DMS114 treated with DMSO at 0.1 percent for 48 hours (cell line): ENCODE results near the gene VPS26C.

Source experiments
- DNase-seq: peaks from one replicate; lab custom pipeline; 2025; ENCODE audit not compliant: unreplicated experiment; lab: John Stamatoyannopoulos, UW

The VPS26C gene

GRCh38 chr21:37266515-37267221, 466 bp downstream of the VPS26C start:
- no peak for DNase-seq

GRCh38 chr21:37264808-37265207, 2.3 kb downstream of the VPS26C start:
- DNase-seq: no peak

DNA sequence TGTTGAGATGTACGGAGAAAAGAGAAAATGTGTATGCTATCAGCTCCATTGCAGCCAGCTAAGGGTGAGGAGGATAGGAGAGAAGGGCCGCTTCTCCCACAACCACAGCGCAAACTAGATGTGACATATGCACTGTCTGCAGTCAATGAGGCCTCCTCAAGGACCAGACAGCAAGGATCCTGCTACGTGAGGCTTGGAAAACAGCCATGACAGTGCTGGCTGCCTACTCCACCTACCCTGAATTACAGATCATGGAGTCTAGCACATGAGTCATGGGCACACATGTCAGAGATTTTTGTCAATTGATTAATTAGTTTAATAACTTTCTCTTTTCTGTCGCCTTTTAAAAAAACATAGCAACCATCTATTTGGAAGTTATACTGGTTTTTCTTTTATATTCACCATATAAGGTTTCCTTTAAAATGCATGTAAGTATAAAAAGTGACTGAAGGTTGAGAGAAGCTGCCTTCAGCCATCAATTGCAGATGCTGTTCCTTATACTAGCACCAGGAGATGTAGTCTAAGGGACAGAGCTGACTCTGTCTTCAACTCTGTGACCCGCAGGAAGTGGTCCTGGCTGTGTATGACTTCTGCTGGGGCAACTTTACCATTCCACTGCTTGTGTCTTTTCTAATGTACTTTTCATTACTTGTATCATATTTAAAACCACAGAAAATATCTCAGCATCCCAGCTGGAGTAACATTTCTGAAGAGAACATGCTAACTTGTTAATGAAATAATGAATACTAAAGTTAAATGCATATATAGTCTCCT, 3.1 kb downstream of the VPS26C start:
- DNase-seq: no peak

- no peak for DNase-seq
Measured at GRCh38 chr21:37259426-37259825, 7.7 kb downstream of the VPS26C start.

GRCh38 chr21:37257967-37258877, 8.9 kb downstream of the VPS26C start:
- DNase-seq: peak; percentile 66

DNA sequence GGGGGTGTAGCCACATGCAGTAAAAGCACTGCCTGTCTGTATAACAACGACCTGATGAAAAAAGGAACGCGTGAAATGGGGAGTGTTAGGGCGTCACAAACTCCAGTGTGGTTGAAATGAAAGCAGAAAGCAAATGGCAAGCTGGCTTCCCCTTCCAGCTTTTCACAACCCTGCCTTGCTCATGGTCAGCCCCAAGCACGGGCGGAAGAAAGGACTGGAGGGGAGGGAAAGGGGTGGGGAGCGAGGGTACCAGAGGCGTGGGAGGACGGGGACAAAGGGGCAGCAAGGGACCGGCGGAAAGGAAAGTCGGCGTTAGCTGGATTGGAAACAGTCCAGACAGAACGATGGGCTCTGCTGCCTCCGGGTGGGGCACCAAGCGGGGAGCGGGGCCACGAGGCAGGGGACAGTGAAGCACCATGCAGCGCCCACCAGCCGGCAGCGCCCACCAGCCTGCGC, 9.6 kb downstream of the VPS26C start:
- peak; percentile 57 for DNase-seq

DNA sequence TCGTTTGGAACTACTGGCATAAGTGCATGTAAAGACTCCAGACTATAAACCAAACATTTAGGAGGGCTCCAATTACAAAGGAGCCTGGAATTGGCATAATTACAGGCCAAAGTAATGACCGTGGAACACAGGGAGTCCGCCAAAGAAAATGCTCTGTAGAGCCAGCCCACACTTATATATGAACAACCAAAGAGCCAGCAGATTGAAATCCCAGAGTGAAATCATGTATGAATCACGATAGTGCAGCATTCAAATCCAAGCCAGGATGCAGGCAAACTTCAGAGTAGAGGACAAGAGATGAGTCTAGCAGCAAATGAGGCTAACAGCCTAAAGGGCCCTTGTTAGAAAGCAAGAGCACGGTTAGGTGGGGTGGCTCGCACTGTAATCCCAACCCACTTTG, 13.1 kb downstream of the VPS26C start:
- DNase-seq: no peak

DNA sequence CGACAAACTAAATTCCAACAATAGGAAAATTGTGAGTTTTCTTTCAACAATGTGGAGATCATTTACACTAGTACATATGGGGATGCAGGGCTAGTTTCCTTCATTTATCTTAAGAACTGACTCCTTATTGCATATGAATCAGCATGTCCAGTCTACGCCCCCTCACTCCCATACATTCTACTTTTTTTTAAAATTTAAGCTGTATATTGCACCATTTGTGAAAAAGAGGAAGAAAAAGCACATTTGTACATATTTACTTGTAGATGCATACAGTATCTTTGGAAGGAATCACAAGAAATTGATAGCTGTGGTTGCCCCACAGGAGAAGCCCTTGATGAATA, 15.9 kb downstream of the VPS26C start:
- no peak for DNase-seq

- DNase-seq: no peak
Measured at GRCh38 chr21:37249112-37249904, 17.8 kb downstream of the VPS26C start.

GRCh38 chr21:37248298-37248697, 18.8 kb downstream of the VPS26C start:
- DNase-seq: no peak

GRCh38 chr21:37245151-37245550, 22.0 kb downstream of the VPS26C start:
- no peak for DNase-seq

DNA sequence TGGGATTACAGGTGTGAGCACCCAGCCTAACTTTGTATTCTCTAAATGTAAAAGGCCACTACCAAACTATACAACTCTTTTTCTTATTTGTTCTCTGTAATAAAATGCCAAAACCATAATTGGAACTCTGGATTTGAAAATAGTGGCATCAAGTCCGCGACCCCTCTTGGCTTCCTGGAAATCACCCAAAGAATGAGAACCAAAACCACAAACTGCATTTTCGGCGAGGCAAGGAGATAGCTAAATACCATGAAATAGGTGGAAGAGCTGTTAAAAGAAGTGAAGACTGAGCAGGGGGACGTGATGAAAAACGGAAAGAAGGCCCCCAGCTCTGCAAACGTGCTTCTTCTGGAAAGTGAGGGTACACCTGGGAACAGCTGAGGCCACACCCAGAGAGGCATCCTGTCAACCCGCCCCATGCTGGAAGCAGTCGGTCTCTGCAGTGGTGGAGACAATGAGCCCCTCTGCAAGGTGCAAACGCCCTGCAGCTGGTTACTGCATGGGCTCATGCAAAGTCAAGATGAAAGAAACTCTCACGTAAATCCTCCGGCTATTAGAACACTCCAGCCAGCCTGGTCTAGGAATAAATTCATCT, 22.5 kb downstream of the VPS26C start:
- no peak for DNase-seq

DNA sequence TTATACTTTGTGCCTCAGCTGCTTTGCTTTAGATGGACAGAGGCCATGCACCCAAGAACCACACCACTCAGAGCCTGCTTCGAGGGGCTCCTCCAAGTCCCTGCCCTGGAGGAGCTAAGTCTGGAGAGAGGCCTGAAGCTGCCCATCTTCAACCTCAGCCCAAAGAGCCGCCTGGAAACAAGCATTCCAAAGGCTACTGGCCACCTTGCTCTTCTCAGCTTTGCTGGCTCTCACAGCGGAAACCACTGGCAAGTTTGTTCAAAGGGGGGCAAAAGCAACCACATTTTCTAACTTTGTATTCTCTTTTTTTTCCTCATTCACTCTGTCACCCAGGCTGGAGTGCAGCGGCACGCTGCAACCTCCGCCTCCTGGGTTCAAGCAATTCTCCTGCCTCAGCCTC, 23.2 kb downstream of the VPS26C start:
- DNase-seq: no peak

DNA sequence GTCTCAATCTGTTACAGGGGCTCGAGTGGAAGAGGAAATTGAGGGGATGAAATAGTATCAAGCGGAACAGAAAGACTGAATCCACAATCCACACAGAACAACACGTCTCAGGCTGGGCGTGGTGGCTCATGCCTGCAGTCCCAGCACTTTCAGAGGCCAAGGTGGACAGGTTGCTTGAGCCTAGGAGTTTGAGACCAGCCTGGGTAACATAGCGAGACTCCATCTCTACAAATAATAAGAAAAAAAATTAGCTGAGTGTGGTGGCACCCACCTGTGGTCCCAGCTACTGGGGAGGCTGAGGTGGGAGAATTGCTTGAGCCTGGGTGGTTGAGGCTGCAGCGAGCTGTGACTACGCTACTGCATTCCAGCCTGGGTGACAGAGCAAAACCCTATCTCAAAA, 25.7 kb downstream of the VPS26C start:
- DNase-seq: no peak

DNA sequence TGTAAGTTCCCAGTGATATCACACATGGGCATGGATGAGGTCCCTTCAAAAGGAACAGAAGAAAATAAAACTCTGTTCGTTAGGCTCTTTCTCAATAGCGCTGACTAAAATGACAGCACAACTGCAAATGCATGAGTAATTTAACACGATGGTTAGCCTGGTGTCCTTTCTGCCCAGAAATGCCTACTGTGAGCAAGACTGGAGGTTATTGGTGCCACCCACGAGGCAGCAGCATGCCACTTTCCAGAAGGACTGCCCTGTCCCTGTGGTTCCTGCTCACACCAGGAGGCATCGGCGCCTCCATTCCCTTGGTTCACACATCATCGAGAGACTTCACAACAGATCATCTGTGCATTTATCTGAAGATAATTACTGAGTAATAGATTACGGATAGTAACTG, 26.2 kb downstream of the VPS26C start:
- DNase-seq: no peak

- no peak for DNase-seq
Measured at GRCh38 chr21:37237764-37238163, 29.4 kb downstream of the VPS26C start.

- DNase-seq: no peak
Measured at GRCh38 chr21:37237346-37237745, 29.8 kb downstream of the VPS26C start.

- no peak for DNase-seq
Measured at GRCh38 chr21:37233551-37234146, 33.5 kb downstream of the VPS26C start.

GRCh38 chr21:37232274-37233018, 34.7 kb downstream of the VPS26C start:
- no peak for DNase-seq
